Thymus (tissue), 14 donors: ENCODE data around the gene ZNF234. TPM values are rescaled to one million over a fixed set of nuclear protein-coding genes. Genes with fewer than 3 reads are reported as not detected.

Experiments
- DNase-seq, 9 donors: peaks; one replicate each; pipeline ENCODE4 v3.0.0-alpha.2; 2013; ENCODE audit warnings: low spot score in 9 of 9, low read depth in 6 of 9, missing footprints in 1 of 9
- H3K27ac ChIP-seq, 2 donors: one replicate each; pipeline ENCODE4 v1.5.1; 2013; ENCODE audit warnings: control low read depth in 1 of 2, low read depth in 1 of 2, low read length in 1 of 2, mild to moderate bottlenecking in 1 of 2, moderate library complexity in 1 of 2
- H3K27me3 ChIP-seq, 2 donors: one replicate each; pipeline ENCODE4 v1.5.1; 2013; ENCODE audit warnings: low read length in 1 of 2; ENCODE audit not compliant: control insufficient read depth in 2 of 2, insufficient read depth in 1 of 2
- H3K36me3 ChIP-seq, 2 donors: one replicate each; pipeline ENCODE4 v1.5.1; 2013; ENCODE audit warnings: low read length in 1 of 2, mild to moderate bottlenecking in 1 of 2, moderate library complexity in 1 of 2; ENCODE audit not compliant: control insufficient read depth in 2 of 2, insufficient read depth in 2 of 2
- H3K4me1 ChIP-seq, 2 donors: one replicate each; pipeline ENCODE4 v1.5.1; 2013; ENCODE audit warnings: low read length in 2 of 2; ENCODE audit not compliant: control insufficient read depth in 2 of 2, insufficient read depth in 2 of 2
- H3K4me3 ChIP-seq, 2 donors: one replicate each; pipeline ENCODE4 v1.5.1; 2013; ENCODE audit warnings: low read length in 2 of 2, control low read depth in 1 of 2, mild to moderate bottlenecking in 1 of 2
- H3K9me3 ChIP-seq, 2 donors: one replicate each; pipeline ENCODE4 v1.5.1; 2013; ENCODE audit warnings: low read length in 1 of 2, mild to moderate bottlenecking in 1 of 2; ENCODE audit not compliant: control insufficient read depth in 2 of 2, insufficient read depth in 1 of 2
- whole genome bisulfite sequencing: extraction: QIAGEN DNeasy Blood & Tissue Kit; methylation state at CpG from one replicate; pipeline ENCODE4 v1.1.7; 2013; 5-methylcytosine and 5-hydroxymethylcytosine counted together
- long read RNA-seq, 10 donors: transcript quantifications; one replicate each; lab custom pipeline, GENCODE V29; 2026
- polyA plus RNA-seq: library from polyadenylated mRNA; stranded (reverse); fragments of 200-250 nt; gene quantifications from one replicate; pipeline ENCODE4 v1.2.3, GENCODE V29; 2013
- total RNA-seq: library from RNA; stranded (reverse); fragments of 120-200 nt; gene quantifications from one replicate; pipeline ENCODE4 v1.2.4, GENCODE V29; 2013
- donor health status: healthy.

The ZNF234 gene
- total RNA-seq (7.2 TPM), polyA plus RNA-seq (4.5 TPM)
- long read RNA-seq, donor 1, result 0 reads
- long read RNA-seq, donor 2, partial matches to known transcripts, result 0 of 1 reads
- long read RNA-seq, donor 2, other reads (novel, unspliced or antisense), result 0 of 1 reads
- long read RNA-seq, donor 3, full-length matches to known transcripts, result 1 of 1 reads
- long read RNA-seq, donor 3, partial matches to known transcripts, result 0 of 1 reads
- long read RNA-seq, donor 3, other reads (novel, unspliced or antisense), result 0 of 1 reads
- long read RNA-seq, donor 4, partial matches to known transcripts, result 0 of 1 reads
- long read RNA-seq, donor 4, other reads (novel, unspliced or antisense), result 0 of 1 reads
- long read RNA-seq, donor 5, full-length matches to known transcripts, result 3 of 3 reads
- long read RNA-seq, donor 5, partial matches to known transcripts, result 0 of 3 reads
- long read RNA-seq, donor 5, other reads (novel, unspliced or antisense), result 0 of 3 reads
- long read RNA-seq, donor 6, partial matches to known transcripts, result 0 of 1 reads
- long read RNA-seq, donor 6, other reads (novel, unspliced or antisense), result 0 of 1 reads
- long read RNA-seq, donor 7, full-length matches to known transcripts, result 2 of 2 reads
- long read RNA-seq, donor 7, partial matches to known transcripts, result 0 of 2 reads
- long read RNA-seq, donor 7, other reads (novel, unspliced or antisense), result 0 of 2 reads
- long read RNA-seq, donor 8, result 0 reads
- long read RNA-seq, donor 9, result 0 reads
- long read RNA-seq, donor 10, result 0 reads

DNA sequence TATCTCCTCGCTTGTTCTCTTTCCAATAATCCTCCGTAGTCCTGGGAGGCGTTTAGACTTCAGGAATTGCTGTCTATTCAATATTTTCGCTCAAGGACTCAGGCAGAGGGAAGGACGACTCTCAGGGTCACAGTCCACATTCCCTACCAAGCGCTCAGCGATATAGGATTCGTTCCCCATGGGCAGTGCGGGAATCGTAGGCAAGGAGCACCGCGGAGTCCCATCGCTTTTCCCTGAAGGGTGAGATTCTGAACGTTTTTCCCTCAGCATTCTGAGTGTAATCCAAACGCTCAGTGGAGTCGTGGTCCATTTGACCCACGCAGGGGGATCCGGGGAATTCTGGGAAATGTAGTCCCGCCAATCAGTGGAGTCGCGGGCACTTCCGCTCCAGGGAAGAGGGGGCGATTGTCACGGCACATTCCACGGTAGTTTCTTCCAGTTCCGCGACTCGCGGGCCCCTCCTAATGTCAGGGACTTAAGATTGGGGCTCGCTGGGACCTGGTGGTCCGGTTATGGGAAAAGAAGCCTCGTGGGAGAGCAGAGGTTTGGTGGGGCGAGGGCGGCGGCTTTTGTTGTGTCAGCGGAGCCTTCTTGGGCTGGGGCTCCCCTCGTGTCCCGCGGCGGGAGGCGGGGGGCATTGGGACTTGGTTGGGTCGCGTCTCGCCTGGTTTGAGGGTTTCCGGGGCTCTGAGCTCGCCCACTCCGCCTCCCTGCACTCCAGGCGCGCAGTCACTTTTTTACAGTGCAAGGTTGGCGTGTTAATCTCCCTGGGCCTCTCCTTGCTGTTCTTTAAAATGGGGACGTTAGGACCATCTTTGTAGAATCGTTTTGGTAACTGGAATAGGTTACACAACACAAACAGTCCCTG lies at the start of gene ZNF234:
TSS of gene ZNF234 (plus strand) at position 364 of the 868 bp plus-strand sequence. CDS start 3,079 bp downstream, outside the sequence.
- Histone ChIP-seq H3K27ac (peak within 1 kb of the TSS; percentile 0 to 71), H3K9me3 (no peaks in the 10 kb centered on the region), H3K4me1 (peaks cover 7 to 12% of the 10 kb centered on the region in 2 donors), H3K4me3 (peak within 1 kb of the TSS; percentile 66 to 96), H3K36me3 (peaks cover 6 to 7% of the 10 kb centered on the region in 2 donors), H3K27me3 (no peaks in the 10 kb centered on the region)
- under 1% methylated on average over 52 of the region's 52 CpGs for WGBS
- peak; percentile 63 to 90 (median 80) for DNase-seq

DNA sequence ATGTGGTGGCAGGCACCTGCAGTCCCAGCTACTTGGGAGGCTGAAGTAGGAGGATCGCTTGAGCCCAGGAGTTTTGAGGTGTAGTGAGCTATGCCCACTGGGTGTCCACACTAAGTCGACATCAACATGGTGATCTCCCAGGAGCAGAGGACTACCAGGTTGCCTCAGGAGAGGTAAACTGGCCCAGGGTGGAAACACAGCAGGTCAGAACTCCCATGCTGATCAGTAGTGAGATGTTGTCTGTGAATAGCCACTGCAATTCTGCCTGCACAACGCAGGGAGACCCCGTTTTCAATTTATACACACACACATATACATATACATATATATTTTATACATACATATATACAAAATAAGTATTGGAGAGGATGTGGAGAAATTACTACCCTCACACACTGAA lies 49.2 kb upstream of the ZNF234 start:
- WGBS, result 72% methylated on average over 4 of the region's 4 CpGs

DNA sequence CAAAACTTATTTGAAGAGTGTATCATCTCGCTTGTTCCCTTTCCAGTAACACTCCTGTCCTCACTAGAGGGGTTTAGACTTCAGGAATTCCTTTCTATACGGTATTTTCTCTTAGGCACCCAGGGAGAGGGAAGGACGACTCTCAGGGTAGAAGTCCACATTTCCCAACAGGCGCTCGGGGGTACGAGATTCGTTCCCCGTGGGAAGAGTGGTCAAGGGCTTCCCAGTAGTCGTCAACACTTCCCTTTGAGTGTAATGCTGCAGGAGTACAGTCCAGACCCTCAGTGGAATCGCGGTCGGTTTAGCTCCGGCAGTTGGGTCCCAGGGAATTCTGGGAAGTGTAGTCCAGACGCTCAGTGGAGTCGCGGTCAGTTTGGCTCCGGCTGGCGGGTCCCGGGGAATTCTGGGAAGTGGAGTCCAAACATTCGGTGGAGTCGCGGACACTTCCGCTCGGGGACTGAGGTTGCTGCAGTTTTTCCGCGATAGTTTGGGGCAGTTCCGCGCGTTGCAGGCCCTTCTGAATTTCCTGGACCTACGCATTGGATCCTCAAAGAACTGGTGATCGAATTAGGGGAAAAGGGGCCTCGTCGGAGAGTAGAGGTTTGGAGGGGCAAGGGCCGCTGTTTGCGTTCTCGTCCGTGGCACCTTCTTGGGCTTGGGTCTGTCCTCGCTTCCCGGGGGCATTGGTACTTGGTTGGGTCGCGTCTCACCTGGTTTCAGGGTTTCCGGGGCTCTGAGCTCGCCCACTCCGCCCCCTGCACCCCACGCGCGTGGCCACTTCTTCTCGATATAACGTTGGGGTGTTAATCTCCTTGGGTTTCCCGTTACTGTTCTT lies 47.2 kb upstream of the ZNF234 start, which contains the start of gene ZNF224:
TSS of gene ZNF224 (plus strand) at position 431 of the 835 bp plus-strand sequence. CDS start 3,513 bp downstream, outside the sequence.
- Histone ChIP-seq H3K27me3 (no peaks in the 10 kb centered on the region), H3K9me3 (no peaks in the 10 kb centered on the region), H3K4me1 (peaks cover 3 to 6% of the 10 kb centered on the region in 2 donors), H3K27ac (peak within 1 kb of the TSS; percentile 54 to 85), H3K36me3 (peaks cover 4 to 11% of the 10 kb centered on the region in 2 donors), H3K4me3 (peak within 1 kb of the TSS; percentile 87 to 90)
- under 1% methylated on average over 50 of the region's 50 CpGs for WGBS
- peak; percentile 74 to 93 (median 86) for DNase-seq

More for the DNA sequence above, 49.2 kb upstream of the ZNF234 start:
- no peak overlapping the region for H3K4me3 ChIP-seq
- peaks cover 3 to 6% of the 10 kb centered on the region in 2 donors for H3K4me1 ChIP-seq
- peaks cover 0 to under 1% of the 10 kb centered on the region in 2 donors for H3K36me3 ChIP-seq
- no peaks in the 10 kb centered on the region for H3K9me3 ChIP-seq
- H3K27me3 ChIP-seq, result no peaks in the 10 kb centered on the region
- no peak for DNase-seq
- H3K27ac ChIP-seq, result no peak overlapping the region

DNA sequence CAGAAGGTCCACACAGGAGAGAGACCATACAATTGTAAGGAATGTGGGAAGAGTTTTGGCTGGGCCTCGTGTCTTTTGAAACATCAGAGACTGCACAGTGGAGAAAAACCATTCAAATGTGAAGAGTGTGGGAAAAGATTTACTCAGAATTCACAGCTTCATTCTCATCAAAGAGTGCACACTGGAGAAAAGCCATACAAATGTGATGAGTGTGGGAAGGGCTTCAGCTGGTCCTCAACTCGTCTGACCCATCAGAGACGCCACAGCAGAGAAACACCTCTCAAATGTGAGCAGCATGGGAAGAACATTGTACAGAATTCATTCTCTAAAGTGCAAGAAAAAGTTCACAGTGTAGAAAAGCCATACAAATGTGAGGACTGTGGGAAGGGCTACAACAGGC lies 33.6 kb upstream of the ZNF234 start:
- no peak for DNase-seq
- H3K4me1 ChIP-seq, result peaks cover 0 to 5% of the 10 kb centered on the region in 2 donors
- H3K27ac ChIP-seq, result no peak overlapping the region
- H3K9me3 ChIP-seq, result peaks cover 13 to 15% of the 10 kb centered on the region in 2 donors
- H3K36me3 ChIP-seq, result peaks cover 27 to 28% of the 10 kb centered on the region in 2 donors
- no peak overlapping the region for H3K4me3 ChIP-seq
- WGBS, result 99% methylated on average over 3 of the region's 3 CpGs
- no peaks in the 10 kb centered on the region for H3K27me3 ChIP-seq

DNA sequence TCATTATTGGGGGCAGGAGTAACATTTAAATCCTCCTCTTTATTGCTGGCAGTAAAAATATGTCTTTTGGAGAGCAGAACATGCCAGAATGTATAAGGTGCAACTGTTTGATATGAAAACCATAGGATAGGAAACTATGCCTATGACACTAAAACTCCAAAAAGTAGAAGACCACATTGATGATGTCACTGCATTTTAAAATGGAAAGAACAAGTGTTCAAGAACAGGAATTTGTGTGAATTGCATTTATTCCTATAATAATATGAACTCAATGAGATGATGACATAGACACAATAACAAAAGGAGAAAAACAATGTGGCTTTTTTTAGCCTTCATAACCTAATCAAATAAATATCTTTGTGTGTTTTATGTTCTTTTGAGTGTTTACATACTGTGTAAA lies 31.9 kb upstream of the ZNF234 start:
- no peak overlapping the region for H3K27ac ChIP-seq
- no peaks in the 10 kb centered on the region for H3K27me3 ChIP-seq
- H3K4me3 ChIP-seq, result no peak overlapping the region
- peaks cover 20 to 21% of the 10 kb centered on the region in 2 donors for H3K36me3 ChIP-seq
- H3K9me3 ChIP-seq, result peaks cover 11 to 15% of the 10 kb centered on the region in 2 donors
- peaks cover 0 to 9% of the 10 kb centered on the region in 2 donors for H3K4me1 ChIP-seq
- no peak for DNase-seq

DNA sequence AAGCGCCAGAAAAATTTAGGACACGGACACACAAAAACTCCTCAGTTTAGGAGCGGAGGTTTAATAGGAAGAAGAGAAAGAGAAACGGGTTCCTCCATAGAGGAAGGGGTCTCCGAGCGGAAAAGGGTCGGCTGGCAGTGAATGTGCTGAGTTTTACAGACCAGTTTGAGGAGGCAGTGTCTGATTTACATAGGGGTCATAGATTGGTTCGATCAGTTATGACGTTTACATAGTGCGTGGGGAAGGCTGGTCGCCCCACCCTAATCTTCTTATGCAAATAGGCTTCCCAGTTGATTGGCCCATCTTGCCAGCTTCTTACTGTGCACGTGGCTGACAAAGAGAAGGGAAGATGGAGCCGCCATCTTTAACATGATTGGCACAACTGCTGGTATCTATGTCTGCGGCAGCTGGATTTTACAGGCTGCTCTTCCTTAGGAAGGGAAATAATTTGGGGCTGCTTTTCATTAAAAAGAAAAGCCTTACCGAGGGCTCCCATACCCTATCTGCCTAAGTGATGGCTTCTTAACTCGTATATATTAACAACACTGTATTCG lies 29.4 kb upstream of the ZNF234 start:
- peaks cover 5 to 10% of the 10 kb centered on the region in 2 donors for H3K9me3 ChIP-seq
- WGBS, result 36% methylated on average over 17 of the region's 17 CpGs
- peak in 2 of 9 donors; percentile 6 to 26 for DNase-seq

DNA sequence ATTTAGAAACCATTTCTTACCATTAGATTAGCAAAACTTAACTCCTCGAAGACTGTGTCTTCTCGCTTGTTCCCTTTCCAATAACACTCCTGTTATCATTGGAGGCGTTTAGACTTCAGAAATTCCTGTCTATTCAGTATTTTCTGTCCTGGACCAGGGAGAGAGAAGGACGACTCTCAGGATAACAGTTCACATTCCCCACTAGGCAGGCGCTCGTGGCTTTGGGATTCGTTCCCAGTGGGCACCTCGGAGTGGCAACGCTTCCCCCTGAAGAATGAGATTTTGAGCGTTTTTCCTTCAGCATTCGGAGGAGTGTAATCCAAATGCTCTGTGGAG lies 28.6 kb upstream of the ZNF234 start:
- WGBS, result under 1% methylated on average over 11 of the region's 11 CpGs
- H3K27ac ChIP-seq, result peak overlapping the region in 1 of 2 donors; percentile 15

More for the DNA sequence above, 29.4 kb upstream of the ZNF234 start:
- Histone ChIP-seq H3K4me3 (peak overlapping the region; percentile 62 to 87), H3K27me3 (no peaks in the 10 kb centered on the region), H3K27ac (no peak overlapping the region), H3K36me3 (peaks cover 11 to 13% of the 10 kb centered on the region in 2 donors), H3K4me1 (peaks cover 0 to 9% of the 10 kb centered on the region in 2 donors)

More for the DNA sequence above, 28.6 kb upstream of the ZNF234 start:
- H3K4me3 ChIP-seq, result peak overlapping the region; percentile 62 to 87
- no peak for DNase-seq
- H3K4me1 ChIP-seq, result peaks cover 0 to 9% of the 10 kb centered on the region in 2 donors
- H3K9me3 ChIP-seq, result peaks cover 0 to 9% of the 10 kb centered on the region in 2 donors
- peaks cover 10 to 14% of the 10 kb centered on the region in 2 donors for H3K36me3 ChIP-seq
- H3K27me3 ChIP-seq, result no peaks in the 10 kb centered on the region
